ENCODE data around the gene PTCD2.
A peak's percentile ranks its signal among the peaks of the same experiment; 100 is the strongest.

Gene PTCD2

DNA sequence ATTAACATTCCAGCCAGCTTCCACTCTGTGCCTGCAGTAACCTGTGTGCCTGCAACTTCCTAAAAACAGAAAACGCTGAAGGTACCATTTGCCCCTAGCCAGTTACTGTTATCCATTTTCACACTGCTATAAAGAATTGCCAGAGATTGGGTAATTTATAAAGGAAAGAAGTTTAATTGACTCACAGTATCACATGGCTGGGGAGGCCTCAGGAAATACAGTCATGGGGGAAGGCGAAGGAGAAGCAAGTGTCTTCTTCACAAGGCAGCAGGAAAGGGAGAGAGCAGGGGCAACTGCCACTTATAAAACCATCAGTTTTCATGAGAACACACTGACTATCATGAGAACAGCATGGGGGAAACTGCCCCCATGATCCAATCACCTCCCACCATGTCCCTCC, 31.2 kb downstream of the PTCD2 start:
- no peak for DNase-seq

DNA sequence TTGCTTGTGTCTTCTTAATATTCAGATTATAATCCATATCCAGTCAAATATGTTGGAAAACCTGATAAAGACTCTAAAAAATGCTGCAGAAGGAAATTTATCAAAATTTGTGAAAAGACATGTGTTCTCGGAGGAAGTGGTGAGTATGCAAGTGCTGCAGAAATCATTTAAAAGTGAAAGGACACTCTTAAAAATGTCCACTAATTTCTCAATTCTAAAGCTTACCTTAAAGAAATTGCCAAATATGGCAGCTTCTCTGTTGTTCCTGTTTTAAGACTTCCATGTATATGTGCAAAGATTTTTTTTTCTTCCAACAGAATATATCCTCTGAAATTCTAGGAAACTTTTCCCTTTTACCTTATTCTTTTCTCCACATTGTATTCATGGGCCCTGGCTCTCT, 32.4 kb downstream of the PTCD2 start:
- no peak for DNase-seq

DNA sequence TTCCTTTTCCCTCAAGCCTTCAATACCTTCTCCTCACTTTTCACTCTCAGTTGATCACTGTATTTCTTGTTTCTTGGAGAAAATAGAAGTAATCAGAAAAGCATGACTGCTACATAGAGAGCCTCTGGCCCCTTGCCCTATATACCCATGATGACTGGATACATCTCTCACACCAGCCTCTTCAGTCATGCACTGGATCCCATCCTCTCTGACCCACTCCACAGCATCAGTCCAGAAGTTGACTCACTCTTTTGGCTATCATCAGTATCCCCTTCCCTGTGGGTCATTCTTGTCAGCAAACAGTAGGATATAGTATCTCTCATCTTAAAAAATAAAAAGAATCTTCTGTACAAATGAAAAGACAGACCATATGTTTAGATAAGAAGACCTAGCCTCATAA, 32.9 kb downstream of the PTCD2 start:
- no peak for DNase-seq

DNA sequence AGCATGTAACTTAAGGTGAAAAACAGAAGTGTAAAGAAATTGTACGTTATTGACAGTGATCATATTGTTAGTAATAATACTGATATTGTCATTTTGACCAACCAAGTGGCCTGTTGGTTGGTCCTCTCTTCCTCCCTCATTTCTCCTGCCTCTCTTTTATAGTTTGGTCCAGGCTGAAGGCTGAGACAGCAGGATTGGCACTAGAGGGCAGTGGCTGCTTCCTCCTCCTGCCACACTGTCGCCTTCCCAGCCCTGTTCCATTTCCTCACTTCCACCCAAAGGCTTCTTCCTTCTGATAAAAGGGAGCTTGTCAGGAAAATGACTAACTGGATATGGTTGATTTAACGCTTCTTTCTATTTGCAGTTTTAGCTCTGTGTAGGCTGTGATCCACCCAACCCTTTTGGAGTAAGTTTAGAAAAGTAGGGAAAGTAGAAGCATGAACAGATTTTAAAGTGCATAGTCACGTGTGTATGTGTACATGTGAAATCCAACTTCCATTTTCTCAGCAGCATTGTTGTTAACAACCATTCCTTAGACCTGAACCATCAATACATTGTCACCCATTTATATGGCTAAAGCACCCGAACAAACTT, 35.6 kb downstream of the PTCD2 start:
- no peak for DNase-seq

DNA sequence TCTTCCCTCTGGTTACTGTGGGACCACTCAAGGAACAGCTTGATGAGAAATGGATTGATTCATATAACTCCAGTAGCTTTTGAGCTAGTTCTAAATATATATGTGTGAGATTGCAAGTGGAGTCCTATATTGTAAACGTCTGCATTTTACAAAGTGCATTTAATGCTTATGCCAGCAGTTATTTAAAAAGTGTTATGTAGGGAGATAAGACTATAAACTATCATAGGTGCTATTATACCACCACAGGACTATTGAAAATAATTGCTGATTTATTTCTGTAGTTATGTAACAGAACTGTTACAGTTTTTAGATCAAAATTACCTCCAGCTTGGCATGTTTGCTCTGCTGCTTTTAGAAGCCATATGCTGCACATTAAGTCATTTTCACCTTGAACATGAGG, 36.2 kb downstream of the PTCD2 start:
- DNase-seq: no peak

DNA sequence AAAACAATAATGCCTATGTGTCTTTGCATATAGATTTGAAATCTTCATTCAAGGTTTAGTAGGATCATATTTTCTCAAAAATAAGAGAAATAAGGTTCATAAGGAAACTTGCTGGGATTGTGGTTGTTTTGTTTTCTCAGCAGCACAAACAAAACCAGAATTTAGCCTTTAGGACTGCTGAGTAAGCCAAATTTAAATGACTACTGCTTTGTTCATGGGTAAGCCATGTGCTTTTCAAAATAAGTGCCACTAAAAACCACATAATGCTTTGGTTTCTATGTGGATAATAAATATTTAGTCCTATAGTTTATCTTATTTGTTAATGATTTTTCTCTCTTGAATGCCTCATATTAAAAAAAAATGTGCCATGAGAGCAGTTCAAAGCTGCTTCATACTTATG, 38.8 kb downstream of the PTCD2 start:
- DNase-seq: no peak

DNA sequence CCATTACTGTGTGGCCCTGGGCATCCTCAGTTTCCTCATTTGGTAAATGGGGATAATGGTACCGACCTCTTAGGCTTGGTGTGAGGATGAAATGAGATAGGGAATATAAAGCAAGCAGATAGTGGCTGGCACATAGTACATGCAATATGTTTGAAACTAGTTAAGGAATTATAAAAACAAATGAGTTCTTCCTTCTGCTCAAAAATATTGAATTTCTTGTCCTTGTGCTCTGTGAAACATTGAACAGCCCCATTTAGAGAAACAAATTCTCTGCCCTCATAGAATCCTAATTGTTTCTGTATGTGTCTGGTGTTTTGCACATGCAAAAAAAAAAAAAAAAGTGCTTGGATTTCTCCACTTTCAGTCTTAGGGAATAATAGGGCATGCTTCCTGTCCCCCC, 39.7 kb downstream of the PTCD2 start:
- no peak for DNase-seq

DNA sequence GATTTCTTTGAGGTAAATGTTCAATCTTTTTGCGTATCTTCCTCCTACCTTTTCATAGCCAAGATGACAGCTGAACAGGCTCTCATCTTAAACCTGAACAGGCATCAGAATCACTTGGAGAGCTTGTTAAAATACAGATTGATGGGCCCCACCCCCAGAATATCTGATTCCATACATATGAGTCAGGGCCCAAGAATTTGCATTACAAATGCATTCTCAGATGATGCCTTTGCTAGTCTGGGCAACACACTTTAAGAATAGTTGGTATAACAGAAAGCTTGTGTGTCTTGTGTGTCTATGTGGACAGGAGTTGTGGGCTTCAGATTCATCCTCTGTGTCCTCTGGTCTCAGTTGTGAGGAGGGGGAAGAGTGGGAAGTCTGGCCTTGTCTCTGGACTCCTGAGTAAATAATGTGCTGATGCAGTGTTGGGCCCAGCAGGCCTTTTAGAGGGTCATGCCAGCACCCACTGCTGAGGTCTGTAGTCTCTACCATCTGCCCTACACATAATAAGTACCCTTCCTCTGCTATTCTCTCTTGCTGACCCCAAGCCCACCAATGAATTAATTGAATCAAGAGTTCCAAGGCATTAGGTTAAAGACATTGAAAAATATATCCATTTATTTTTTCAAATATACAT, 43.1 kb downstream of the PTCD2 start:
- DNase-seq: no peak

DNA sequence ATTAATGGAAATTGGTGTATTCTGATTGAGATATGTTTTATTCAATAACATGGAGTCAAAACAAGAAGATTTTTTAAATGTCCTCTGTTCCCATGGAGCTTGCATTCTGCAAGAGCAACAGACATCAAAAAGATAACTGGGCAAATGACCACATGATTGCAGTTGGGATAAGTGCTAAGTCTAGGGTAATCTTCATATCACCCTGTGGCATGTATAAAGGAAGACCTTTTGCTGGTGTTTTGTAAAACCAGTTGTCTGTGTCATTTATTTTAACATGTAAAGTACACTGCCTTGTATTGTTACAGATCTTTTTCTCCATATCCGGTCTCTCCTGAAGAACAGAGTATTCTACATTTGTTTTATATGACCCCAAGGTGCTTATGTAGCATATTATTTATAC, 44.0 kb downstream of the PTCD2 start:
- DNase-seq: no peak

DNA sequence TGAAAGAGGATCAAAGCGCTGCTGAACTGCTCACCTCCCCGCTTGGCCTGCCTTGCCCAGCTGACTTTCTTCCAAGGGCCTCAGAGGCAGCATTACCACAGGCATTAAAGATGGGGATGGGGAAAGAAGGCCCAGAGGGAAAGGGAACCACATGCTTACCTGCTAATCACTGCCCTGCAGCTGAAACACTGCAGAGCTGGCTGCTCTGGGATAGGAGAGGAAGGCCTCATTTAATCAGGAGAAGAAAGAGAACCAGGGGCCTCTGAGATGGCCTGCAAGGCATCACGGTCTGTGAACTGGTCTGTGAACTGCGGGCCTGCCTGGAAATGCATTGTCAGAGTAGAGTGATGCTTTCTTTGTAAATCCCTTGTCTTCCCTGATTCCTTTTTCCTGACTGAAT, 44.8 kb downstream of the PTCD2 start:
- no peak for DNase-seq

DNA sequence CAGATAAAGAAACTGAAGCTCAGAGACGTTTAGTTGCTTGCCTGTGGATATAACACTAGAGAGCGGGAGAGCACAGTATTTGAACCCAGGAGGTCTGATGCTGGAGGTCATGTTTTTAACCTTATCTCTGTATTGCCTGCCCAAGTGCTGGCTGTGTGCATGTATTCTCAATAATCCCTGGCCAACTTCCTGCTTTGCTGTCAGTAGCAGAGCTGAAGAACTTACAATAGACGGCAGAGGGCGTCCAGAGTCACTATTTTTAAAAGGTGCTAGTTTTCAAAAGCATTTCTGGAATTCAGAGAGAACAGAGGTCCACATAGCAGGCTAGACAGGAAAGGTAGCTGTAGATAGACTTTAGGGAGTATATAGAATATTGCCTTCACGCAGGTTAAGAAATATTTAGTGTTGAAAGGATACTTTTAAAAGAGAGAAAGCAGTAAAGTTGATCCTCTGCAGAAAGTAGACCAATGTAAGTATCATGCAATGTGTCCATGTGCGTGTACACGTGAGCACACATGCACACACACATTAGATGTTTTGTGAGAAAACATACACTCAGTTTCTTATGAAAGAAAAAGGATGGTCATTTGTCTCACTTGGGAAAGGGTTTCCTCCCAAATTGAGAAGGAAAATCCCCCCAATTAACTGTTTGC, 46.3 kb downstream of the PTCD2 start:
- peak; percentile 23 for DNase-seq

DNA sequence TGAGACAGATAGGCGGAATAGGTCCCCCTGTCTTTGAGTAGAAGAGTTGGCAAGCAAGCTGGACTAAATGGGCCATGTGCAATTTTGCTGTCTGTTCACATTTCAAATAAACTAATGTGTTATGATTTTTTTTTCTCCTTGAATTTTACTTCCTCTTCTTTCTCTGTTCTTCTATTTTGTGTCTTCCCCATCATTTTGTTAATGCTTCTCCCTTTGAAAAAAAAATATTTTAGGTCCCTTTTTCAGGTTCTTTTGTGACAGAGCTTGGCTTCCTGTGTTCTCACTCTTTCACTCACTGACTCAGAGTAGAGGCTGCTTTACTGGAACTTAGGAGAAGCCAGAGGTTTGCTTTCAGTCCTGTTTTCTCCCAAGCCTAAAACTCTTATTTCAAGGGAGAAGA, 48.1 kb downstream of the PTCD2 start:
- no peak for DNase-seq

DNA sequence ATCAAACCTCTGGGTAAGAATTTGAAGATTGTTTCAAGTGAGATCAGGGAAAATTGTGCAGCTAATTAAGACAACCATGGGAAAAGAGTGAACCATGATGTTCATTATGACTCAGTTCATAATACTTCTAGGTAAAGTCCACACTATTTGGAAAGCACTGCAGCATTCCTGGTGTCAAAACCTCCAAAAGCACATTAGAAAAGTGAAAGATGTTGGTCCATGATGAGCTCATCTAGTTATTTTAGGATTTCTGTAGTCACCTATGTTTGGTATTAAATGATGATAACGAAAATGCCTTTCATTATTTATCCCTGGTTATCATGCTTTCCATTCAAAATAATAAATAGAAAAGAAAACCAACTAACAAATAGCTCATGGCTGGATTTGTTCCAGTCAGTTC, 49.1 kb downstream of the PTCD2 start:
- DNase-seq: no peak

DNA sequence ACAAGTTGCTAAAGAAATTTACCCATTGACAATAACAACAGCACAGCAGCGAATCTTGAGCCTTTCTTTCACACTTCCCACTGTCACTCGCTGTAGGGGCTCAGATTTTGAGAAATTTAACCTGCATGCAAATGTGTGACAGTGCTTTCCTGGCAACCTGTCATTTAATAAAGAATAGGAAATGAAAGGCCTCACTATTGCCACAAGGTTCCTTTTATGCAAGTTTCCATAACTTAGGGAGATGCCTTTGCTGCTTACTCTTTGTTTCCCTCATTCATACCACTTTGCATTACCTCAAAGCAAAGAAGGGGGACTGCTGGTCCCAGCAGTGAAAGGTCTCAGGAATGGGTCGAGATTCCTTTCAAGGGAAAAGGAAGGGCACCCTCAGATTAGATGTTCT, 49.5 kb downstream of the PTCD2 start:
- no peak for DNase-seq

DNA sequence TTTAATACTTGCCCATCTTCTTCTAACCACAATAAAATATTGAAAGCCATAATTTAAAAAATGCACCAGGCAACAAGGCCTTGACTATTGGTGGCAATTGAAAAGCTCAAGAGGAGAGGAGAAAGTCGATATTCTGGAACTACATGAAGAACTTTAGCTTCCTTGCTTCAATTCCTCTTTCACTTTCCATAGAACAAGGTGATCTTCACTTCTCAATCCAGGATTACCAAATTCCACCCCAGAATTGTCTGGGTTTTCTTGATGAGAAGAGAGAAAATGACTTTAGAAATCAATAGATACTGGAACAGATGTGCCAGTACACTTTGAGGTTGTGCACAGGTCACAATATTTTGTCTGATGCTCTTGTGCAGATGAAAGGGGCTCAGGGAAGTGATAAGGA, 52.2 kb downstream of the PTCD2 start:
- DNase-seq: no peak

DNA sequence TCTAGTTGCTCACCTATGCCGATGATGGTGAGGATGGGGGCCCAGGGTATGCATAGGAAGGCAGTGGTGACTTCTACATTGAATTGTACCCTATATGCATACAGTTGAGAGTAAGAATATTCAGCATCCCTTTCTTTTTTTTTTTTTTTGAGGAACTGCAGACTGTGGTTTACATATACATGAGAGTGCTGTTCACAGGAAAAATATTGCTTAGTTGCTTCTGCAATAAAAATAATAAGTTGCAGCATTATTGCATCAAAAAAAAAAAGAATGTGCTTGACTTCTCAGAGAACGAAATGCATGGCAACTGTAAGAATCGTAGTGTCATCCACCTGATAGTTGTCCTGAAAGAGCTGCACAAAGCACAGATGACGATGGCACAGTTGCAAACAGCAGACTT, 52.8 kb downstream of the PTCD2 start:
- no peak for DNase-seq

DNA sequence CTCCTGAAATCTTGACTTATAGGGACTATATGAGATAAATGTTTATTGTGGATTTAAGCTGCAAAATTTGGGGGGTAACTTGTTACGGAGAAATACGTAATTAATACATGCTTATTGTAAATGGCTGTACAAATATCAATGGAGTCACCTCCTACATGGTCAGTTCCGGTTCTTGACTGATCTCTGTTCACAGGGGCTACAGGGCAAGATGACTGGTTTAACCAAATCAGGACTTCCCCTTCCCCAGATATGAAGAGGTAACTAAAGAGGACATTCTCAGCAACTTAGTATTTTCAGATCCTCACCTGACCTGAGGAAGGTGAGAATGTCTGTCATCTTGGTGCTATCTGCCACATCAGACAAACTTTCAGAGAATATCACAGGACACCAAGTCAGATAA, 54.7 kb downstream of the PTCD2 start:
- no peak for DNase-seq

DNA sequence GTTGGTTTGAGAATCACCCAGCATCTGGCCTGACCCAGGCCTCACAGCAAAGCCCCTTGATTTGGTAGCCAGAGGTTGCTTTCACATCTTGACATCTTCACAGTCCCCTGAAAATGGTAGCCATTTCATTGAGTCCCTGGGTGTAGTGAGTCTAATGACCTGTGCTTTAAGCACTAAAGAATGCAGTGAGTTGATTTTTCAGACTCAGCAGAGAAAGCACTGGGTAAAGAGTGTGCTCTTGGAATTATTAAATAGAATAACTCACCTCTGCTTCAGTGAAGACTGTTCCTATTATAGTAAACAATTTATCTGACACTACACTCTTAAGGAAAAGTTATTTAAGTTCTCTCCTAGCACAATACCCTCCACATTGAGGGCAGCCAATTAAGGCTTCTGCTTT, 56.2 kb downstream of the PTCD2 start:
- no peak for DNase-seq

DNA sequence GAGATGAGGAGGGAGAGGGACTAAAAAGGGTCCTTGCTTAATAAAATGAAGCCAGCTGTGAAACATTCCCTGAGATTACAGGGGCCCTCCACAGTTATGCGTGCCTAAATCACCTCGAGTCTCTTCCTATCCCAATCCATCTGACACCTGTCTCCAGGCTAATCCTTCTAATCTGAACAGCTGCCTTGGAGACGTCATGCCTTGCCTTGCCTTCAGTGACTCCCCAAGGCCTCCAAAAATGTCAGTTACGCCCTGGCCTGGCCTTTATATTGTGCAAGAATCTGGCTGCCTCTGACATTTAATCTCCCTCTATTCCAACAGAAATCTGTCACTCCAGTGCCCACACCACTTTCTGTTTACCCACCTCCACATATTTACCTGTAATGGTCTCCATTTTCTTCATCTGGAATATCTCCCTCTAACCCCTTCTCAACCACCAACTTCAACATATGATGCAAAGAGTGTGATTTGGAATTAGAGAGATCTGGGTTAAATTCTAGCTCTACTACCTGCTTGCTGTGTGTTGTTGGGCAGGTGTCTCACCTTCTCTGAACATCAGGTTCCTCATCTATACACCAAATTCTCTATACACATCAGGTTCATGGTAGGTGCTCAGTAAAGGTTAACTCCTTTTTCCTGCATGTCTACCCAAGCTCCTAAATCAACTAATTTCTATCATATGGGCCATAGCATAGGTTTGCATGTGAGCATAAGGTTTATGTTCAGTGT, 57.9 kb downstream of the PTCD2 start:
- no peak for DNase-seq

DNA sequence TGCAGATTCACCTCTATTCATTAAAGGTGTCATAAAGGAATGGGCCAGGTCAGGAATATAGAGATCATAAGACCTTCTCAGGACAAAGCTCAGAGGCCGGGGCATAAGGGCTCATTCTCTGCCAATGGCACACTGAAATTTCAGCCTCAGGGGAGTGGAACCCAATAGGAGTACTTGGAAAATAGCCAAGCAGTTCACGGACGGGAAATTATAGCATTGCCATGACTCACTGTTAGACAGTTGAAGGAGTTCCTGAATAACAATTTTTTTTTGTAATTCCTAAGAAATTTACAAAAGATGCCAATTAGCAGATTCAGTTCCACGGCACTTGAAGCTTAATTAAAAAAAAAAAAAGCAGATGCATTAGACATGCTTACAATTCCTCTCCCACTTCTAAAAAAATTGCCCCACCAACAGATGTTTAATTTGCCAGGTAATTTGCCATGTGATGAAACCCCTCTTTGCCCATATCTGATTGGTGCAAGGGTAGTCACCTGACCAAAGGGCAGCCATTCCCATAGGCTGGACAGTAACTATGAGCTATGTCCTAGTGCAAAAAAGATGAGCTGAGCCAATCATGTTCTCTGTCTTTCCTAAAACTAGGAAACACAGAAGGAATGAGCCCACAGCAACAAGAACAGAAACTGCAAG, 58.6 kb downstream of the PTCD2 start:
- DNase-seq: no peak

DNA sequence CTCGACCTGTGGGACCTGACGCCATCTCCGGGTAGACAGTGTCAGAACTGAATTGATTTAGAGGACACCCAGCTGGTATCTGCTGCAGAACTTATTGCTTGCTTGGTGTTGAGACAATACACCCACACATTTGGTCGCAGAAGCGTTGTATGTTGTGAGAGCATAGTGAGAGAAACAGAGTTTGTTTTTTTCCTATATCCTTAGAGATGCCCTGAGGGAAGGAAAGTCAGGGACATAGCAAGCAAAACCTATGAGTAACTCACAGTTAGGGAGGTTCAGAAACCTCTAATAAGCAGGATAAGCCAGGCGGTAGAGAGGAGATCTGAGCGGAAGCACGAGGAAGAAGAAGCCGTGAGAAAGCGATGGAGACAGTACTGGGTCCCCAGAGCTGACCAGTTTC, 59.8 kb downstream of the PTCD2 start:
- no peak for DNase-seq

DNA sequence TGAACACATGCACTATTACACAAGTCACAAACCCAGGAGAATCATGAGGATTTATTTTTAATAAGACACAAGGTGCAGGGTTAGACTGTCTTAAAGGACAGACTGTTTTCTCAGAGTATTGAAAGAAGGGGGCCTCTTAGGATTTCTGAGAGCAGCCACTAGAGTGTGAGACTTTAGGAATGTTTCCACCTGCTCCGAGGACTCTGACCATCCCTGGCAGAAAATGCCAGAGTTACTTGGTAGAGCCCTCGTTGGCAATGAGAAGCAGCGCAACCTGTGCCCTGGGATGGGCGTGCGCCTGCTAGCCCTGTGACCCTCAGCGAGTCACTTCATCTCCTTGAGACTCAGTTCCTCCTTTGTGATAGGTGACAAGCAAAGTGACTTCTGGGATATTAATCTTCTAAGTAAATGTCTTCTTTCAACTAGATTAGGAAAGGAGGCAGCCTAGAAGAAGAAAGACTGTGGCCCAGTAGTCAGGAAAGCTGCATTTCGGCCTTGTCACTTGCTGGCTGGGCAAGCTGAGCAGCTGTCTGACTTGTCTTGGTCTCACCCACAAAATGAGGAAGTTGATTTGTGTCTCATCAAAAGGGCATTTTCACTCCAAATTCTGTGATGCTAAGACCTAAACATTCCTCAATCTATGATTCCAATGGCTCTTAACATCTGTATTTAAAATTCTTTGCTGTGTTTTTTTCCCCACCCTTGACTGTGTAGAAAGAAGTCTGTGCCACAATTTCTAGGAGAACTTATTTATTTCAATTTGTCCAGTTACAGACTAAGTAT, 60.5 kb downstream of the PTCD2 start:
- no peak for DNase-seq

DNA sequence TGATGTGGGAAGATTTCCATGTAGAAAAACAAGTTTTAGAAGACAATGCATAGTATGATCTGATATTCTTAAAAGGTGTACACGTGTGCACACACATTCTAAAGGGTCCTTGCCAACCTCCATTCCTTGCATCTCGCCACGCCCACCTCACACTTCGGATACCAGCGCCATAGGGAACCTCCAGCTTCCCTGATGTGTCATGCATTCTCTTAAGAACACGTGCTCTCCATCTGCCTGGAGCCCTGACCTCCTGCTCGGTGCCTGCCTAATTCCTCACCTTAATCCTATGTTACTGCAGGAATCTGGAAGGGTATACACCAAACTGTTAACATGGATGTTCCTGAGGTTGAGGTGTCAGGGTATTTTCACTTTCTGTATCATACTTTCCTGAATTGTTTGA, 63.1 kb downstream of the PTCD2 start:
- no peak for DNase-seq

Data from stimulated activated CD4-positive, alpha-beta T cell treated with anti-CD3 and anti-CD28 coated beads, Interleukin-4, amount 100 ng/mL, for 24 hours (primary cell).